Endothelial cell of umbilical vein (primary cell): ENCODE results near the gene NANP.

Experiments
- EZH2 ChIP-seq: IDR thresholded peaks from 2 replicates; pipeline ENCODE4 v1.6.1; 2012; ENCODE audit warnings: borderline replicate concordance, low read depth, mild to moderate bottlenecking, moderate library complexity, low read length, inconsistent platforms; ENCODE audit not compliant: severe bottlenecking
- FOS ChIP-seq: IDR thresholded peaks from 2 replicates; pipeline ENCODE4 v1.6.1; 2011; ENCODE audit warnings: mild to moderate bottlenecking, low read length, moderate library complexity, borderline replicate concordance; ENCODE audit not compliant: insufficient read depth
- GATA2 ChIP-seq: IDR thresholded peaks from 2 replicates; pipeline ENCODE4 v1.7.0; 2011; ENCODE audit warnings: low read depth, mild to moderate bottlenecking, moderate library complexity, mixed read lengths, low read length; ENCODE audit not compliant: insufficient read length, insufficient read depth
- MYC ChIP-seq: IDR thresholded peaks from one replicate; pipeline ENCODE4 v1.6.1; 2011; ENCODE audit warnings: mild to moderate bottlenecking, low read depth, low read length
- POLR2A ChIP-seq: IDR thresholded peaks from 2 replicates; pipeline ENCODE4 v1.6.1; 2012; ENCODE audit warnings: low read depth, mild to moderate bottlenecking, control low read depth, low read length
- POLR2AphosphoS5 ChIP-seq: IDR thresholded peaks from 2 replicates; pipeline ENCODE4 v1.6.1; 2012; ENCODE audit warnings: low read depth, mild to moderate bottlenecking, control low read depth, low read length, moderate library complexity; ENCODE audit not compliant: insufficient read depth
- TF ChIP-seq, protein P1 (sequence below), 2 donors: IDR thresholded peaks; 1 replicate in 1 of 2; 2 replicates in 1 of 2; pipeline ENCODE4 v1.5.1; 2011; ENCODE audit warnings: low read length in 2 of 2, mild to moderate bottlenecking in 2 of 2, moderate library complexity in 2 of 2, control low read depth in 1 of 2, inconsistent platforms in 1 of 2, low read depth in 1 of 2; ENCODE audit not compliant: insufficient read depth in 1 of 2; ENCODE audit errors: extremely low read depth in 1 of 2
- TF ChIP-seq, protein P2 (sequence below): IDR thresholded peaks from 2 replicates; pipeline ENCODE4 v1.6.1; 2011; ENCODE audit not compliant: insufficient read depth, insufficient read length

- TF ChIP-seq, protein P1, sequence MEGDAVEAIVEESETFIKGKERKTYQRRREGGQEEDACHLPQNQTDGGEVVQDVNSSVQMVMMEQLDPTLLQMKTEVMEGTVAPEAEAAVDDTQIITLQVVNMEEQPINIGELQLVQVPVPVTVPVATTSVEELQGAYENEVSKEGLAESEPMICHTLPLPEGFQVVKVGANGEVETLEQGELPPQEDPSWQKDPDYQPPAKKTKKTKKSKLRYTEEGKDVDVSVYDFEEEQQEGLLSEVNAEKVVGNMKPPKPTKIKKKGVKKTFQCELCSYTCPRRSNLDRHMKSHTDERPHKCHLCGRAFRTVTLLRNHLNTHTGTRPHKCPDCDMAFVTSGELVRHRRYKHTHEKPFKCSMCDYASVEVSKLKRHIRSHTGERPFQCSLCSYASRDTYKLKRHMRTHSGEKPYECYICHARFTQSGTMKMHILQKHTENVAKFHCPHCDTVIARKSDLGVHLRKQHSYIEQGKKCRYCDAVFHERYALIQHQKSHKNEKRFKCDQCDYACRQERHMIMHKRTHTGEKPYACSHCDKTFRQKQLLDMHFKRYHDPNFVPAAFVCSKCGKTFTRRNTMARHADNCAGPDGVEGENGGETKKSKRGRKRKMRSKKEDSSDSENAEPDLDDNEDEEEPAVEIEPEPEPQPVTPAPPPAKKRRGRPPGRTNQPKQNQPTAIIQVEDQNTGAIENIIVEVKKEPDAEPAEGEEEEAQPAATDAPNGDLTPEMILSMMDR (IDR thresholded peaks at IDR 0.05; ENCODE audit: extremely low read depth in 1 of 2, insufficient read depth in 1 of 2, low read depth in 1 of 2, low read length in 2 of 2): no peak
- TF ChIP-seq POLR2A: no peak
- TF ChIP-seq, protein P2, sequence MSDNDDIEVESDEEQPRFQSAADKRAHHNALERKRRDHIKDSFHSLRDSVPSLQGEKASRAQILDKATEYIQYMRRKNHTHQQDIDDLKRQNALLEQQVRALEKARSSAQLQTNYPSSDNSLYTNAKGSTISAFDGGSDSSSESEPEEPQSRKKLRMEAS: no peak
- TF ChIP-seq EZH2: no peak
- no peak for TF ChIP-seq POLR2AphosphoS5
- TF ChIP-seq GATA2: no peak
- TF ChIP-seq FOS: no peak
- TF ChIP-seq MYC: no peak
Measured at GRCh38 chr20:25580711-25581110, 43.1 kb downstream of the NANP start.
